ENCODE results near the gene NDUFAF3. TPM values are rescaled to one million over a fixed set of nuclear protein-coding genes. Genes with fewer than 3 reads are reported as not detected.

NDUFAF3 gene
- polyA plus RNA-seq, 3 donors, result 42.1 to 93.4 (median 88.8) TPM

DNA sequence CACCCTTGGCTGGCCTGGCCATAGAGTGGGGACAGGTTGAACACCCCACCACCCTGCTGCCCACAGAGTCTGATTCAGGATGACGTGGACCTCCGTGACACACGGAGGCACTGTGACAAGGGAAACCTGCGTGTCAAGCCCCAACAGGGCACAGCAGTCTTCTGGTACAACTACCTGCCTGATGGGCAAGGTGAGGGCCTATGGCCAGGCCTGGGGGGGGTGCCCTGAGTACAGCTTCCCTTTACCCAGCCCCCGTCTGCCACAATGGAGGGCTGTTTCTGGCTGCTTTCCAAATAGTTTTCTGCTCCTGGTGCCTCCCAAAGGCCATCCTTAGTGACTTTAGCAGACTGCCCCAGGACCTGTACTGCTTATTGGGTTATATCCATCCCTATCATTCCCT is 15.9 kb upstream of the NDUFAF3 start:
- Mint-ChIP-seq H3K4me3 (no peak overlapping the region), H3K27me3 (ENCODE audit: low read depth in 3 of 3) (peaks cover 0 to 2% (median 1%) of the 10 kb centered on the region in 3 donors), H3K9me3 (no peaks in the 10 kb centered on the region), H3K36me3 (peaks cover 5 to 13% of the 10 kb centered on the region in 2 donors), H3K27ac (peak overlapping the region in 5 of 7 donors; percentile 94 to 99 (median 99)), H3K4me1 (peaks cover 23% of the 10 kb centered on the region)
- Histone ChIP-seq H4K20me1 (ENCODE audit: insufficient read depth, low read length) (peaks cover 10% of the 10 kb centered on the region), H2AFZ (ENCODE audit: insufficient read depth, low read depth, low read length, poor library complexity, severe bottlenecking) (peak overlapping the region; percentile 94), H3K4me3 (replicated peaks in 1 of 3; ENCODE audit: low read depth in 2 of 3, low read length in 3 of 3) (peak overlapping the region in 1 of 3 experiments; percentile 93), H3K4me1 (ENCODE audit: control insufficient read depth in 1 of 2, insufficient read depth in 2 of 2, low read length in 2 of 2) (peaks cover 20 to 34% of the 10 kb centered on the region in 2 donors), H3K9me3 (replicated peaks in 1 of 2; ENCODE audit: control insufficient read depth in 1 of 2, insufficient read depth in 1 of 2, low read length in 2 of 2) (no peaks in the 10 kb centered on the region), H3K36me3 (replicated peaks in 1 of 2; ENCODE audit: control insufficient read depth in 1 of 2, insufficient read depth in 2 of 2, low read length in 2 of 2) (no peaks in the 10 kb centered on the region), H3K79me2 (ENCODE audit: insufficient read depth, low read length) (peaks cover 21% of the 10 kb centered on the region), H3K9ac (ENCODE audit: insufficient read depth, low read length, poor library complexity, severe bottlenecking) (no peak overlapping the region), H3K27ac (ENCODE audit: low read depth in 1 of 2, low read length in 2 of 2) (no peak overlapping the region), H3K4me2 (replicated peaks; ENCODE audit: extremely low read depth, low read length, poor library complexity, severe bottlenecking) (peak overlapping the region; percentile 93), H3K27me3 (ENCODE audit: control insufficient read depth in 2 of 2, insufficient read depth in 2 of 2, low read length in 2 of 2) (no peaks in the 10 kb centered on the region)
- 84% methylated on average over 5 of the region's 5 CpGs for WGBS (ENCODE audit: insufficient coverage)
- intact Hi-C loops (cut with micrococcal nuclease), result loop anchor here in 1 of 2 donors (2.0 kb wide), 1 partner anchor 17 kb away; no protein-coding TSS in a partner anchor
- TF ChIP-seq, protein P1, sequence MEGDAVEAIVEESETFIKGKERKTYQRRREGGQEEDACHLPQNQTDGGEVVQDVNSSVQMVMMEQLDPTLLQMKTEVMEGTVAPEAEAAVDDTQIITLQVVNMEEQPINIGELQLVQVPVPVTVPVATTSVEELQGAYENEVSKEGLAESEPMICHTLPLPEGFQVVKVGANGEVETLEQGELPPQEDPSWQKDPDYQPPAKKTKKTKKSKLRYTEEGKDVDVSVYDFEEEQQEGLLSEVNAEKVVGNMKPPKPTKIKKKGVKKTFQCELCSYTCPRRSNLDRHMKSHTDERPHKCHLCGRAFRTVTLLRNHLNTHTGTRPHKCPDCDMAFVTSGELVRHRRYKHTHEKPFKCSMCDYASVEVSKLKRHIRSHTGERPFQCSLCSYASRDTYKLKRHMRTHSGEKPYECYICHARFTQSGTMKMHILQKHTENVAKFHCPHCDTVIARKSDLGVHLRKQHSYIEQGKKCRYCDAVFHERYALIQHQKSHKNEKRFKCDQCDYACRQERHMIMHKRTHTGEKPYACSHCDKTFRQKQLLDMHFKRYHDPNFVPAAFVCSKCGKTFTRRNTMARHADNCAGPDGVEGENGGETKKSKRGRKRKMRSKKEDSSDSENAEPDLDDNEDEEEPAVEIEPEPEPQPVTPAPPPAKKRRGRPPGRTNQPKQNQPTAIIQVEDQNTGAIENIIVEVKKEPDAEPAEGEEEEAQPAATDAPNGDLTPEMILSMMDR (IDR thresholded peaks at IDR 0.05), result no peak
- no peak for DNase-seq

DNA sequence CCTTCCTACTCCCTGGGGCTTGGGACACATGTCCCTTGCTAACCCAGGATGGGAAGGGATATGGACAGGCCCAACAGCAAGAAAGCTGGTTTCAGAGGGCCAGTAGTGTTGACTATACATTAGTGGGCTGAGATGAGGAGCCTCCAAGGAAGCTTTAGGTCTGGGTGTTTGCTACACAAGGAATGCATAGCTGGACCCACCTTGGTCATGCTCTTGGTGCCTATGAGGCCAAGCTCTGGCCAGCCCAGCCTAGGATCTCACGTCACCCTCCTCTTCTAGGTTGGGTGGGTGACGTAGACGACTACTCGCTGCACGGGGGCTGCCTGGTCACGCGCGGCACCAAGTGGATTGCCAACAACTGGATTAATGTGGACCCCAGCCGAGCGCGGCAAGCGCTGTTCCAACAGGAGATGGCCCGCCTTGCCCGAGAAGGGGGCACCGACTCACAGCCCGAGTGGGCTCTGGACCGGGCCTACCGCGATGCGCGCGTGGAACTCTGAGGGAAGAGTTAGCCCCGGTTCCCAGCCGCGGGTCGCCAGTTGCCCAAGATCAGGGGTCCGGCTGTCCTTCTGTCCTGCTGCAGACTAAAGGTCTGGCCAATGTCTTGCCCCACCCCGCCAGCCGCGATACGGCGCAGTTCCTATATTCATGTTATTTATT is 15.4 kb upstream of the NDUFAF3 start:
- Histone ChIP-seq H3K4me3 (replicated peaks in 1 of 3; ENCODE audit: low read depth in 2 of 3, low read length in 3 of 3) (peak overlapping the region; percentile 57 to 94 (median 93)), H3K79me2 (ENCODE audit: insufficient read depth, low read length) (peaks cover 25% of the 10 kb centered on the region), H4K20me1 (ENCODE audit: insufficient read depth, low read length) (peaks cover 13% of the 10 kb centered on the region), H3K9ac (ENCODE audit: insufficient read depth, low read length, poor library complexity, severe bottlenecking) (peak overlapping the region; percentile 90), H2AFZ (ENCODE audit: insufficient read depth, low read depth, low read length, poor library complexity, severe bottlenecking) (peak overlapping the region; percentile 94), H3K27ac (ENCODE audit: low read depth in 1 of 2, low read length in 2 of 2) (peak overlapping the region; percentile 90 to 97), H3K4me1 (ENCODE audit: control insufficient read depth in 1 of 2, insufficient read depth in 2 of 2, low read length in 2 of 2) (peaks cover 20 to 34% of the 10 kb centered on the region in 2 donors), H3K9me3 (replicated peaks in 1 of 2; ENCODE audit: control insufficient read depth in 1 of 2, insufficient read depth in 1 of 2, low read length in 2 of 2) (no peaks in the 10 kb centered on the region), H3K27me3 (ENCODE audit: control insufficient read depth in 2 of 2, insufficient read depth in 2 of 2, low read length in 2 of 2) (no peaks in the 10 kb centered on the region), H3K4me2 (replicated peaks; ENCODE audit: extremely low read depth, low read length, poor library complexity, severe bottlenecking) (peak overlapping the region; percentile 93), H3K36me3 (replicated peaks in 1 of 2; ENCODE audit: control insufficient read depth in 1 of 2, insufficient read depth in 2 of 2, low read length in 2 of 2) (peaks cover 2 to 4% of the 10 kb centered on the region in 2 donors)
- intact Hi-C loops (cut with micrococcal nuclease), result loop anchor here in 1 of 2 donors (2.0 kb wide), 1 partner anchor 18 kb away; no protein-coding TSS in a partner anchor
- peak in 2 of 3 donors; percentile 14 to 66 for DNase-seq
- Mint-ChIP-seq H3K9me3 (no peaks in the 10 kb centered on the region), H3K4me1 (peaks cover 23% of the 10 kb centered on the region), H3K27ac (peak overlapping the region; percentile 94 to 99 (median 99)), H3K27me3 (ENCODE audit: low read depth in 3 of 3) (peaks cover 0 to 2% (median 1%) of the 10 kb centered on the region in 3 donors), H3K4me3 (peak overlapping the region; percentile 95 to 98), H3K36me3 (peaks cover 5 to 14% of the 10 kb centered on the region in 2 donors)
- WGBS (ENCODE audit: insufficient coverage), result 0% methylated on average over 27 of the region's 32 CpGs
- TF ChIP-seq, protein P1 (IDR thresholded peaks at IDR 0.05), result no peak
